GM18858 (cell line): ENCODE data around the gene GRIK4.
"Not testable (repeated sequence)": the region's sequence is repeated elsewhere in the genome, so short reads cannot be mapped to it uniquely, and the experiment has no call there.

ENCODE experiments used
- ATAC-seq: cut with Tn5 transposase; IDR thresholded peaks from one replicate; pipeline ENCODE4 v1.9.1; 2021; ENCODE audit not compliant: unreplicated experiment

The GRIK4 gene

DNA sequence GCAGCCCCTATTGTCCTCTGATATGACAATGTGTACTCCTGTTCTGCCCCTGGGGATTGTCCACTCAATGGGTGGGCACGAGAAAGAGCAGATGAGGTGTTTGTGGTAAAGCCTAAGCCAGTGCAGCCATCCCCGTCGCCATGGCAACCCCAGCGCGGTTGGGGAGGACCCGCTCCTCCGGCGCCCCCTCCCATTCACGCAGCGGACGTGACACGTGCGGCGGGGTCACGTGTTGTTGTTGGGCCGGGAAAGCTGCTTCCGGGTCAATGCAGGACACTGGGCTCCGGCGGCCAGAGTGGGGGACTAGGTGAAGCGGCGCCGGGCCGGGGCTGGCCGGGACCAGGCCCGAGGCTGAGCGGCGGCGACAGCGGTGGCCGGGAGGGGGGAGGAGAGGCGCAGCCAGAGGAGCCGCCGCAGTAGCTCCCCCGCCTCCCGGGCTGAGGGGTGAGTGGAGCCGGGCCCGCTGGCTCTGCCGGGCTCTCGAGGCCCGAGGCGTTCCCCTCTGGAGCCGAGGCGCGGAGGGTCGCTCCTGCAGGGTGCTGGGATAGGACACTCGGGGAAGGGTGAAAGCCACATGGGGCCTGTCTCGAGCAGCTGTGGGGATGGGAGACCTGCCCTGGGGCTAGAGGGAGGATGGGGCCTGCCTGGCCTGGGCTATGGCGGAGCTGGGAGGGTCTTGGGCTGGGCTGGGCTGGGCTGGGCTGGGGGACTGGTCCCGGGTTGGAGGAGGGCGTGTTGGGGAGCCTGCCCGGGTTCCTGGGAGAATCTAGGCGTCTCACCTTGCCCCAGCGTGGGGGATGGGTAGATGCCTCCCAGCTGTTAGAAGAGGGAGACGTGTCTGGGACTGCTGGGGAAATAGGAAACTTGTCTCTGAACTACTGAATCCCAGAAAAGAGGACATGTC lies 512.6 kb downstream of the GRIK4 start, which contains the start of gene TBCEL:
TBCEL (plus strand) TSS at position 255 of the 904 bp plus-strand sequence. CDS start 21,589 bp downstream, outside the sequence.
- peak; percentile 85 for ATAC-seq

DNA sequence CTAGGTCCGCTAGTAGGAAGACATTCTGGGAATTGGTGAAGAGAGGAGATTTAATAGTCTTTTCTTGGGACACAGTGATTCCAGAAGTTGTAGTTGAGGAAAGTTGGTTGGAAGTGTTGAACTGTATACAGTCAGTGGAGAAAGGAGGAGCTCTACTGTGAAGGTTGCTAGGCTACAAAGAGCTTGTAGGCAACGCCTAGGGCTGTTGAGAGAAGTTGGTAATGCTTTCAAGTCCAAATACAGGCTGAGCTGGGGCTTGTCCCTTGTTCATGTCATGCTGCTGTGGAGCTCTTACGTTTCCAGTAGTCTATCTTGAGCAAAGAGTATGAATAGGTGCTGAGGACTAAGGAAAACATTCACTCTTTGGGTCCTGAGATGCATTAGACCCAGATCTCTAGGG lies 513.4 kb downstream of the GRIK4 start:
- ATAC-seq, result no peak

DNA sequence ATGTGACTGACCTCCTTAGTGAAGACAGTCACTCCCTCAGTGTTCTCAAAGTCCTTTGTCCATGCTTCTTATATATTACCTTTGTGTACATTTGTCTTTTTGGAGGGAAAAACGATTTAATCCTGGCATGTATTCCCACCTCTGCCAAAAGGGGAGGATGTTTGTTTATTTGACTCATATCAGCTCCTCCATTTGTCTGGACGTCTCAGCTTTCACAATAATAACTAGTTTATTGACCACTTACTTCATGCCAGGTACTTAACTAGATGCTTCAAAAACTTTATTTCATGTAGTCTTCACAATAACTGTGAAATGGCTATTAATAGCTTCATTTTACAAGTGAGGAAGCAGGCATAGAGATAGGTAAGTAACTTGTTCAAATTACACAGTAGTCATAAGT lies 517.6 kb downstream of the GRIK4 start:
- ATAC-seq, result no peak

DNA sequence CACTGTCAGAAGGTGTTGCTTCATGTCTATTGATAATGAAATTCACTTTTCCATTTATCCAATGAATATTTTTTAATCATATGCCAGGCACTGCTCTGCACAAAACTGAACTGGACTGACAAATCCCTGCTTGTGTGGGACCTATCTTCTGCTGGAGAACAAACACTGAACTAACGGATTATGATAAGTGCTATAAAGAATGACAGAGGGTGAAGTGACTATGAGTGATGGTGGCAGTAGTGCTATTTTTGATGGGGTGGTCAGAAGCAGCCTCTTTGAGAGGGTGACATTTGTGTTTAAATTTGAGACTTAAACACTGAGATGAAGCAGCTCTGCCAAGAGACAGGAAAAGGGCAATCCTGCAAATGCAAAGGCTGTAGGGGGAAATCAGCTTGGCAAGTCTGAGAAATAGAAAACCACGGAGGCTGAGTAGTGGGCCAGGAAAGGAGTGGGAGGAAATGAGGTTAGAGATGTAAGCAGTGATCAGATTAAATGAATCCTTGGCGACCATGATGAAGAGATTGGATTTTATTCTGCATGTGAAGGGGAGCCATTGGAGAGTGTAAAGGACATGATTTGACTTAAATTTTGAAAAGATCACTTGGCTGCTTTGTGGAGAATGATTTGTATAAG lies 518.4 kb downstream of the GRIK4 start:
- no peak for ATAC-seq

DNA sequence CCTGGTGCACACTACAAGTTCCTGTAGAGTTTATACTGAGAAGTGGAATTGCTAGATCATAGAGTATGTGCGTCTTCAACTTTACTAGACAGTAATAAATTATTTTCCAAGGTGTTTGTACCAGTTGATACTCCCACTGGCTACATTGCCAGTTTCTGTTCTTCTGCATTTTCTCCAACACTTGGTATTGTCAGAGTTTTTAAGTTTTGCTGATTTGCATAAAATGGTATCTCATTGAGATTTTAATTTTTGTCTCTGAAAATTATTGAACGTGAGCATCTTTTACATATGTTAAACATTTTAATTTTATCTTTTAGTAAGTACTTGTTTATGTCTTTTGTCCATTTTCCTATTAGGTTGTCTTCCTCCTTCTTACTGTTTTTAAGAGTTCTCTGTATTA lies 519.6 kb downstream of the GRIK4 start:
- no peak for ATAC-seq

DNA sequence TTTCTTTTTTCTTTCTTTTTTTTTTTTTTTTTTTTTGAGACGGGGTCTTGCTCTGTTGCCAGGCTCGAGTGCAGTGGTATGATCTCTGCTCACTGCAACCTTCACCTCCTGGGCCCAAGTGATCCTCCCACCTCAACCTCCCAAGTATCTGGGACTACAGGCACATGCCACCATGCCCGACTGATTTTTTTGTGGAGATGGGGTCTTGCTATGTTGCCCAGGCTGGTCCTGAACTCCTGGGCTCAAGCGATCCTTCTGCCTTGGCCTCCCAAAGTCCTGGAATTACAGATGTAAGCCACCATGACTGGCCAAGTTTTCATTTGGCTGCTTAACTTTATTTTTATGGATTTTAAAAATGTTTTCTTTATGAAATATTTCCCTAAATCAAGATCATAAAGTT lies 520.1 kb downstream of the GRIK4 start:
- not testable (repeated sequence) for ATAC-seq

DNA sequence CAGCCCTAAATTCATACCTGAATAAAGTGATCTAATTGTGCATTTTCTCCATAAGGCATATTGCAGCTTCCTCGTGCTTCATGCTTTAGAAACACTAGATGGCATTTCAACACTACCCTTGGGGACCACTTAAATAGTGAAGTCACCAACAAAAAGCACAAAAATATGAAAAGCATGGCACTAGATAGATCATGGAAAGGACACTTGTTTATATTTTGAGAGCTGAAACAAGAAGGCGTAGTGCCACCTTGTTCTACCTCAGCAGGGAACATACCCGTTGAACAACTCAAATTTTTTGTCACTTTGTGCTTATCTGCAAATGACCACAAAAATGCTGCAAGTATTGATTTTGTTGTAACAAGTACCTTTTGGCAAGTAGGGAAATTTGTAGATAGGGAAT lies 521.0 kb downstream of the GRIK4 start:
- ATAC-seq, result no peak

DNA sequence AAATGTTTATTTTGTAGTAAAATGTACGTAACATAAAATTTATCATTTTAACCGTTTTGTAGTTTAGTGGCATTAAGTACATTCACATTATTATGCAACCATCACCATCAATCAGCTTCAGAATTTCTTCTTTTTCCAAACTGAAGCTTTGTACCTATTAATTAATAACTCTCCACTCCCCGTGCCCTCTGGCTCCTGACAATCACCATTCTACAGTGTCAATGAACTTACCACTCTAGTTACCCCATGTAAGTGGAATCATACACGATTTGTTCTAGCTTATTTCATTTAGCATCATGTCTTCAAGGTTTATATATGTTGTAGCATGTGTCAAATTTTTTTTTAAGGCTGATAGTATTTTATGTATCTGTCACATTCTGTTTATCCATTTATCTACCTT lies 522.1 kb downstream of the GRIK4 start:
- ATAC-seq, result no peak

DNA sequence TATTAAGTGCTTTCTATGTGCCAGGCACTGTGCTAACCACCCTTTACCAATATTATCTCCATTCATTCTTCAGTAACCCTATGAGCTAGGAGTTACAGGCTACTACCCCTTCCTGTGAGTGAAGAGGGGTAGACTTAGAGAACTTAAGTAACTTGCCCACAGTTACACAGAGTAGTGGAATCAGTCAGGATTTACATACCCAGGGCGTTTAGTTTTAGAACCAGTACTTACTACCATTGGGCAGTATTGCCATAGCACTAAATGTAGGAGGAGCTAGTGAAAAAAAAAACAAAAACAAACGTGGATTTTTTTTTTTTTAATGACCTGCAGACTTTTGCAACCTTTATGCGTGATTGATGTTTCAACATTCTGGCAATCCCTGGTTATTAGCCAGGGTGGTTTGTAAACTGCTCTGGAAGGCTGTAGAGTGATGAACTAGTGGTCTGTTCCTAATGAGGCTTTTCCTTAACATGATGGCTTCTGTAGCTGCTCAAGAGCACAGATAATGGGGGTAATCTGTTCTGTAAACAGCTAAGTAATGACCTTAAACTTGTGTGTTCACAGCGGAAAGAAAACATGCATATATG lies 523.7 kb downstream of the GRIK4 start:
- no peak for ATAC-seq

DNA sequence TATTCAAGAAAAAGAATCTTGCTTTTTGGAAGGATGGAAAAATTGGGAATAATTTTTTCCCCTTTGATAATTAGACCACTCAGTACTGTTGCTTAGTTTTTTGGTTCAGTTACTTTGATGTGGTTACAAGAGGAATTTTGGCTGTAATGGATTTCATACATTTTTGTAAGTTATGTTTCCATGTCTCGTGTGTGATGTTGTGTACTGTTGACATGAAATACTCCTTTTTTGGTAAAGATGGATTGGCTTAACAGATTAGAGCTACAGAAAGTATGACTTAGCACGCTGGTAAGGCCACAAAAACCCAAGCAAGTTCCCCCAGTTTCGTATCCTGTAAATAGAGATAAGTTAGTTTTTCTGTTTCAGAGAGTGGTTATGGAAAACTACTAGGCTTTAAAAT lies 524.2 kb downstream of the GRIK4 start:
- no peak for ATAC-seq

DNA sequence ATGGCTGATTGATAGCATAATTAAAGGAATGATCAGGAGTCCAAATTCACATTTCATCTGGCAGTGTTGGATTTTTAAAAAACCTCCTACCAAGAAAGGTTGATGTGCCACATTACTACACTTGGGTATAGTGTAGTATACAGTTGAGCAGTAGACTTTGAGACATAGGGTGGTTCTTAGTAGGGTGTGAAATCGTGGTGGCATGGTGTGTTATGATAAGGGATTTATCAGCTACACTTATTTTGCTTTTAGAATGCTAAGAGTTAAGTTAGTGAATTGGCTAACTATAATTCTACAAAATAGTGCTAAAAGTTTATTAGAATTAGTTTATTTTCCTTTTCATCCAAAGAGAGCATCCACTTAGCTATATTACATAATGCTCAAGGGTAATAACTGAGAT lies 525.5 kb downstream of the GRIK4 start:
- ATAC-seq, result no peak
